Measurements from ENCODE around the gene APC. TPM values are rescaled to one million over a fixed set of nuclear protein-coding genes. Genes with fewer than 3 reads are reported as not detected.
A peak's percentile ranks its signal among the peaks of the same experiment; 100 is the strongest.

Gene APC
- 65.7 and 67.0 TPM in 2 replicates for total RNA-seq

DNA sequence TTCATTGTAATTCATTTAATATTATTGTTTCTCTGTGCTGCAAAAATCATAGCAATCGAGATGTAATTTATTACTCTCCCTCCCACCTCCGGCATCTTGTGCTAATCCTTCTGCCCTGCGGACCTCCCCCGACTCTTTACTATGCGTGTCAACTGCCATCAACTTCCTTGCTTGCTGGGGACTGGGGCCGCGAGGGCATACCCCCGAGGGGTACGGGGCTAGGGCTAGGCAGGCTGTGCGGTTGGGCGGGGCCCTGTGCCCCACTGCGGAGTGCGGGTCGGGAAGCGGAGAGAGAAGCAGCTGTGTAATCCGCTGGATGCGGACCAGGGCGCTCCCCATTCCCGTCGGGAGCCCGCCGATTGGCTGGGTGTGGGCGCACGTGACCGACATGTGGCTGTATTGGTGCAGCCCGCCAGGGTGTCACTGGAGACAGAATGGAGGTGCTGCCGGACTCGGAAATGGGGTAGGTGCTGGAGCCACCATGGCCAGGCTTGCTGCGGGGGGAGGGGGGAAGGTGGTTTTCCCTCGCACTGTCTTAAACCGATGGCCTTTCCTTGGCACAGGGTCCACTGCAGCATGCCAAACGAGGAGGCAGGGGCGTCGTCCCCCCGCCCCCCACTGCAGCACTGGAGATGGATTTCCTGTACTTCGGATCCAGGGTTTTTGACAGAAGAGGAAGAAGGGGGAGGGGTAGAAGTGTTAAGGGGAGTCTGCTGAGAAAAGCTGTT is at the start of gene APC:
APC (plus strand) TSS at position 423 of the 728 bp plus-strand sequence. CDS start 17,006 bp downstream, outside the sequence.
- Histone ChIP-seq H3K27me3 (ENCODE audit: insufficient read depth, low read length) (no peaks in the 10 kb centered on the region), H3K36me3 (ENCODE audit: insufficient read depth, low read length) (no peaks in the 10 kb centered on the region), H3K9me3 (ENCODE audit: low read depth, low read length) (no peaks in the 10 kb centered on the region), H4K20me1 (ENCODE audit: insufficient read depth, low read length) (no peaks in the 10 kb centered on the region), H3K27ac (ENCODE audit: low read depth, low read length) (peak within 1 kb of the TSS; percentile 83), H2AFZ (ENCODE audit: low read length) (peak within 1 kb of the TSS; percentile 94), H3K4me2 (ENCODE audit: insufficient read depth, low read length) (peak within 1 kb of the TSS; percentile 98), H3K4me1 (ENCODE audit: insufficient read depth, low read length) (peaks cover 30% of the 10 kb centered on the region), H3K79me2 (ENCODE audit: insufficient read depth, low read length) (peaks cover 60% of the 10 kb centered on the region), H3K4me3 (ENCODE audit: insufficient read depth, low read length) (peak within 1 kb of the TSS; percentile 83)
- TF ChIP-seq, protein P1, sequence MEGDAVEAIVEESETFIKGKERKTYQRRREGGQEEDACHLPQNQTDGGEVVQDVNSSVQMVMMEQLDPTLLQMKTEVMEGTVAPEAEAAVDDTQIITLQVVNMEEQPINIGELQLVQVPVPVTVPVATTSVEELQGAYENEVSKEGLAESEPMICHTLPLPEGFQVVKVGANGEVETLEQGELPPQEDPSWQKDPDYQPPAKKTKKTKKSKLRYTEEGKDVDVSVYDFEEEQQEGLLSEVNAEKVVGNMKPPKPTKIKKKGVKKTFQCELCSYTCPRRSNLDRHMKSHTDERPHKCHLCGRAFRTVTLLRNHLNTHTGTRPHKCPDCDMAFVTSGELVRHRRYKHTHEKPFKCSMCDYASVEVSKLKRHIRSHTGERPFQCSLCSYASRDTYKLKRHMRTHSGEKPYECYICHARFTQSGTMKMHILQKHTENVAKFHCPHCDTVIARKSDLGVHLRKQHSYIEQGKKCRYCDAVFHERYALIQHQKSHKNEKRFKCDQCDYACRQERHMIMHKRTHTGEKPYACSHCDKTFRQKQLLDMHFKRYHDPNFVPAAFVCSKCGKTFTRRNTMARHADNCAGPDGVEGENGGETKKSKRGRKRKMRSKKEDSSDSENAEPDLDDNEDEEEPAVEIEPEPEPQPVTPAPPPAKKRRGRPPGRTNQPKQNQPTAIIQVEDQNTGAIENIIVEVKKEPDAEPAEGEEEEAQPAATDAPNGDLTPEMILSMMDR (IDR thresholded peaks at IDR 0.05; ENCODE audit: extremely low read depth, low read depth, low read length) = no peak
- peak; percentile 92 for DNase-seq (ENCODE audit: insufficient read length, low spot score, missing footprints)

- Histone ChIP-seq H3K27me3 (ENCODE audit: insufficient read depth, low read length) (no peaks in the 10 kb centered on the region), H3K4me3 (ENCODE audit: insufficient read depth, low read length) (no peak overlapping the region), H2AFZ (ENCODE audit: low read length) (no peak overlapping the region), H3K4me2 (ENCODE audit: insufficient read depth, low read length) (no peak overlapping the region), H3K9me3 (ENCODE audit: low read depth, low read length) (no peaks in the 10 kb centered on the region), H3K36me3 (ENCODE audit: insufficient read depth, low read length) (no peaks in the 10 kb centered on the region), H3K27ac (ENCODE audit: low read depth, low read length) (no peak overlapping the region), H3K4me1 (ENCODE audit: insufficient read depth, low read length) (peaks cover 11% of the 10 kb centered on the region), H4K20me1 (ENCODE audit: insufficient read depth, low read length) (no peaks in the 10 kb centered on the region), H3K79me2 (ENCODE audit: insufficient read depth, low read length) (no peaks in the 10 kb centered on the region)
- TF ChIP-seq, protein P1 (IDR thresholded peaks at IDR 0.05; ENCODE audit: extremely low read depth, low read depth, low read length) = no peak
- DNase-seq (ENCODE audit: insufficient read length, low spot score, missing footprints) = no peak
Observed at GRCh38 chr5:112689155-112689909, 48.4 kb upstream of the APC start.

DNA sequence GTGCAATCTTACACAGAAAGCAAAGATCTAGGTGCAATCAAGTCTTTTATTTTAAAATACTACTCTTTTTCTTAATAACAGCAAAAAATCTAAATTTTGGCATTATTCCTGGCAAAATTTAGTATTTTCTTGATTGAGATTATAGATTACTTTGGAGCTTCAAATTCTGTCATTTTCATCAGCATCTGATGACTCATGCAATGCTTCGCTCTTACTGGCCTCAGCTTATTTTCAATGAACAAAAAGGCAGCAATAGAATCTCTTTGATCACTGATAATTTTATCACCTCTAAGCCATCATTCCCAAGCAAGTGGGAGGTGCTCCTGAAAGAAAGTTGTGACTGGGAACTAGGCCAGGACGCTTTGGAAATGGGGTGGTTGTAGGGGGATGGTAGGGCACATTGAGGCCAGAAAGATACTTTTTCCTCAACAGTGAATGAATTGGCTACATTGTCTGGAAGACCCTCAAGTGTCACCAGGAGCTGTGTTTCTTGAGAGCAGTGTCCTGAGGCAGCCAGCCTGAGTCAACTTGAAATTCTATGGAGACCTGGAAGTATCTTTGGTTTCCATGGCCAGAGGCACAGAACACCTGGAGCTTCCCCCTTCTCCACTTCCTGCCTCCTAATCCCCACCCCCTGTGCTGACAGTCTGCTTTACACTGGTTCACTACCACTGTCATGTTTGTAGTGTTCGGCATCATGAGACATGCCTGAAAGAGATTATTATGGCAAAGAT is 46.9 kb upstream of the APC start:
- TF ChIP-seq, protein P1 (IDR thresholded peaks at IDR 0.05; ENCODE audit: extremely low read depth, low read depth, low read length) = no peak
- no peak for DNase-seq (ENCODE audit: insufficient read length, low spot score, missing footprints)
- Histone ChIP-seq H3K79me2 (ENCODE audit: insufficient read depth, low read length) (no peaks in the 10 kb centered on the region), H3K4me3 (ENCODE audit: insufficient read depth, low read length) (no peak overlapping the region), H4K20me1 (ENCODE audit: insufficient read depth, low read length) (no peaks in the 10 kb centered on the region), H3K4me2 (ENCODE audit: insufficient read depth, low read length) (no peak overlapping the region), H3K9me3 (ENCODE audit: low read depth, low read length) (no peaks in the 10 kb centered on the region), H3K27ac (ENCODE audit: low read depth, low read length) (no peak overlapping the region), H2AFZ (ENCODE audit: low read length) (no peak overlapping the region), H3K36me3 (ENCODE audit: insufficient read depth, low read length) (no peaks in the 10 kb centered on the region), H3K4me1 (ENCODE audit: insufficient read depth, low read length) (peaks cover 8% of the 10 kb centered on the region), H3K27me3 (ENCODE audit: insufficient read depth, low read length) (no peaks in the 10 kb centered on the region)
